Ascending aorta (tissue), 2 donors: ENCODE data around the gene CDK9. TPM values are rescaled to one million over a fixed set of nuclear protein-coding genes. Genes with fewer than 3 reads are reported as not detected.

Experiments
- DNase-seq, 2 donors: peaks; one replicate each; pipeline ENCODE4 v3.0.0-alpha.2; 2019; ENCODE audit warnings: low spot score in 2 of 2
- H3K27ac ChIP-seq, 2 donors: fragments of 200-600 bp; sonication (generic); one replicate each; pipeline ENCODE4 v1.5.1; 2016 to 2017; ENCODE audit warnings: mild to moderate bottlenecking in 1 of 2
- H3K27me3 ChIP-seq: fragments of 200-600 bp; sonication (generic); one replicate; pipeline ENCODE4 v1.5.1; 2017
- H3K36me3 ChIP-seq, 2 donors: fragments of 200-600 bp; sonication (generic); one replicate each; pipeline ENCODE4 v1.5.1; 2016
- H3K4me1 ChIP-seq, 2 donors: fragments of 200-600 bp; sonication (generic); one replicate each; pipeline ENCODE4 v1.5.1; 2016 to 2017; ENCODE audit warnings: mild to moderate bottlenecking in 1 of 2
- H3K4me3 ChIP-seq, 2 donors: fragments of 200-600 bp; sonication (generic); one replicate each; pipeline ENCODE4 v1.5.1; 2016 to 2017; ENCODE audit warnings: mild to moderate bottlenecking in 1 of 2
- H3K9me3 ChIP-seq, 2 donors: fragments of 200-600 bp; sonication (generic); one replicate each; pipeline ENCODE4 v1.5.1; 2016
- intact Hi-C: fragments of 100-400 bp; cut with DNase I; formaldehyde crosslinking; loops from one replicate; pipeline ENCODE4 v1.15.1; 2023
- total RNA-seq: library from RNA; depleted of rRNA; stranded (reverse); fragments of >200 nt; gene quantifications from one replicate; pipeline ENCODE4 v1.1.0, GENCODE V29; 2016
- TF ChIP-seq, protein P1 (sequence below), 3 experiments: fragments of 200-600 bp in 2 of 3; fragments of 450-650 bp in 1 of 3; sonication (generic) in 2 of 3; IDR thresholded peaks; one replicate each; pipeline ENCODE4 v1.5.1; 2016 to 2019; ENCODE audit warnings: antibody characterized with exemption in 3 of 3, mild to moderate bottlenecking in 1 of 3, moderate library complexity in 1 of 3

Gene CDK9
- total RNA-seq, 1 donor from 2014 or later, result 470 TPM

- H3K27me3 ChIP-seq, result no peaks in the 10 kb centered on the region
- no peak overlapping the region for H3K4me3 ChIP-seq
- H3K4me1 ChIP-seq, result no peaks in the 10 kb centered on the region
- no peak for DNase-seq
- intact Hi-C loops, result no loop called here
- H3K36me3 ChIP-seq, result peaks cover 0 to 2% of the 10 kb centered on the region in 2 donors
- no peaks in the 10 kb centered on the region for H3K9me3 ChIP-seq
- TF ChIP-seq, protein P1, sequence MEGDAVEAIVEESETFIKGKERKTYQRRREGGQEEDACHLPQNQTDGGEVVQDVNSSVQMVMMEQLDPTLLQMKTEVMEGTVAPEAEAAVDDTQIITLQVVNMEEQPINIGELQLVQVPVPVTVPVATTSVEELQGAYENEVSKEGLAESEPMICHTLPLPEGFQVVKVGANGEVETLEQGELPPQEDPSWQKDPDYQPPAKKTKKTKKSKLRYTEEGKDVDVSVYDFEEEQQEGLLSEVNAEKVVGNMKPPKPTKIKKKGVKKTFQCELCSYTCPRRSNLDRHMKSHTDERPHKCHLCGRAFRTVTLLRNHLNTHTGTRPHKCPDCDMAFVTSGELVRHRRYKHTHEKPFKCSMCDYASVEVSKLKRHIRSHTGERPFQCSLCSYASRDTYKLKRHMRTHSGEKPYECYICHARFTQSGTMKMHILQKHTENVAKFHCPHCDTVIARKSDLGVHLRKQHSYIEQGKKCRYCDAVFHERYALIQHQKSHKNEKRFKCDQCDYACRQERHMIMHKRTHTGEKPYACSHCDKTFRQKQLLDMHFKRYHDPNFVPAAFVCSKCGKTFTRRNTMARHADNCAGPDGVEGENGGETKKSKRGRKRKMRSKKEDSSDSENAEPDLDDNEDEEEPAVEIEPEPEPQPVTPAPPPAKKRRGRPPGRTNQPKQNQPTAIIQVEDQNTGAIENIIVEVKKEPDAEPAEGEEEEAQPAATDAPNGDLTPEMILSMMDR (IDR thresholded peaks at IDR 0.05), result no peak
- no peak overlapping the region for H3K27ac ChIP-seq
Measured at GRCh38 chr9:127744398-127745110, 41.3 kb upstream of the CDK9 start.

- no peak overlapping the region for H3K4me3 ChIP-seq
- no peak overlapping the region for H3K27ac ChIP-seq
- intact Hi-C loops, result no loop called here
- TF ChIP-seq, protein P1 (IDR thresholded peaks at IDR 0.05), result no peak
- no peaks in the 10 kb centered on the region for H3K9me3 ChIP-seq
- H3K27me3 ChIP-seq, result no peaks in the 10 kb centered on the region
- no peaks in the 10 kb centered on the region for H3K4me1 ChIP-seq
- DNase-seq, result no peak
- H3K36me3 ChIP-seq, result peaks cover 0 to 2% of the 10 kb centered on the region in 2 donors
Measured at GRCh38 chr9:127746959-127747569, 38.8 kb upstream of the CDK9 start.

DNA sequence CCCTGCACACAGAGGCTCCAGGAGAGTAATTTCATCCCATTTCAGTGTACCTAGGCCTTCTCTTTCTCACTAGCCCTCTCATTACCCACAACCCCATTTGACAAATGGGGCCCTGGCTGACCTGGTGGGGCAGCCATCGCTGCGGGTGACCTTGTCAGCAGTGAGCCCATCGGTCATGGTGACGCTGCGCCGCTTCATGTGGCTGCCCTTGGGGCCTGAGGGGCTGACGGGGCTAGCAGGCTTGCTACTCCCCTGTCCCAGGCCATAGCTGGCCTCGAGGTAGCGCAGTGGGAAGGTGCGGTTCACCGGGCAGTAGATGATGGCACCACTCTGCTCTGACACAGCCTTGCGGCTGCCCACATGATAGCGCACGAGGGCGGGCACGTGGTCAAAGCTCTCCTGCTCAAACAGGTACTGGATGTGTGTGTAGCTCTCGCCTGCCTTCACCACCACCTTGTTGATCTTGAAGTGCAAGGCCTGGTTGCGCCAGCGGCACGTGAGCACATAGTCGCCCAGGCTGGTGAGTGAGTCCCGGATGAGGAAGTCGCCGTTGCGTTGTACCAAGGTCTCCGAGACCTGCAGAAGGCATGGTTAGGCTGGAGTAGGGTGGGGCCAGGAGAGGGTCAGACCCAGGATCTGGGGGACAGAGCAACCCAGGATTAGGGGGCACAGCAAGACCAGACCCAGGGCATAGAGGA is 36.6 kb upstream of the CDK9 start:
- no peaks in the 10 kb centered on the region for H3K27me3 ChIP-seq
- peaks cover 0 to 2% of the 10 kb centered on the region in 2 donors for H3K4me1 ChIP-seq
- H3K36me3 ChIP-seq, result peaks cover 0 to 2% of the 10 kb centered on the region in 2 donors
- TF ChIP-seq, protein P1 (IDR thresholded peaks at IDR 0.05), result no peak
- intact Hi-C loops, result no loop called here
- DNase-seq, result no peak
- no peaks in the 10 kb centered on the region for H3K9me3 ChIP-seq
- no peak overlapping the region for H3K27ac ChIP-seq
- no peak overlapping the region for H3K4me3 ChIP-seq

- Histone ChIP-seq H3K27ac (no peak overlapping the region), H3K4me1 (peaks cover 0 to 4% of the 10 kb centered on the region in 2 donors), H3K36me3 (peaks cover 0 to 2% of the 10 kb centered on the region in 2 donors), H3K9me3 (no peaks in the 10 kb centered on the region), H3K27me3 (peaks cover 6% of the 10 kb centered on the region), H3K4me3 (no peak overlapping the region)
- DNase-seq, result no peak
- intact Hi-C loops, result no loop called here
- TF ChIP-seq, protein P1 (IDR thresholded peaks at IDR 0.05), result no peak
Measured at GRCh38 chr9:127751269-127752054, 34.4 kb upstream of the CDK9 start.

DNA sequence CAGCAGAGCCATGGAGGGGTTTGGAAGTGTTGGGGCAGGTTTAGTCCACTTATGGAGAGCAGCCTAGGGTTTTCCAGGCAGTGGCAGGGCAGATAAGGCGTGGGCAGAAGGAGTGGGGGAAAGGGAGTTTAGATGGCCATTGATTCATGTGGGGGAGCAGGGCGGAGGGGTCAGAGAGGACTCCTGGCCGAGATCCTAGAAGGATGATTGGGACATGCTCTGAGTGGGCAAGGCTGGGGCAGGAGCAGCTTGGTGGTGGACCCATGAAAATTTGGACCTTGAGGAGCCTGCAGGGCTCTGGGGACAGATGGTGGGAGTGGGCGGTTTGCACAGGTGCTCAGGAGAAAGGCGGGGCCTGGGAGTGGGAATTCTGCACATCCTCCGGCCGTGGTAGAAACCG is 32.7 kb upstream of the CDK9 start:
- peaks cover 6% of the 10 kb centered on the region for H3K27me3 ChIP-seq
- intact Hi-C loops, result no loop called here

More for the DNA sequence above, 32.7 kb upstream of the CDK9 start:
- Histone ChIP-seq H3K27ac (no peak overlapping the region), H3K9me3 (no peaks in the 10 kb centered on the region), H3K36me3 (peaks cover 0 to 2% of the 10 kb centered on the region in 2 donors), H3K4me1 (peaks cover 0 to 4% of the 10 kb centered on the region in 2 donors), H3K4me3 (no peak overlapping the region)
- TF ChIP-seq, protein P1 (IDR thresholded peaks at IDR 0.05), result no peak
- no peak for DNase-seq
